ENCODE data around the gene ZNF311.
"Not testable (repeated sequence)": the region's sequence is repeated elsewhere in the genome, so short reads cannot be mapped to it uniquely, and the experiment has no call there.

ZNF311 gene

GRCh38 chr6:28953585-28954258 is 51.4 kb downstream of the ZNF311 start:
- peak overlapping the region; percentile 38 for H3K27ac Mint-ChIP-seq
- H3K36me3 Mint-ChIP-seq, result no peaks in the 10 kb centered on the region
- H3K4me1 Mint-ChIP-seq, result peaks cover 19% of the 10 kb centered on the region
- peaks cover 38% of the 10 kb centered on the region for H3K27me3 Mint-ChIP-seq
- H3K9me3 Mint-ChIP-seq, result no peaks in the 10 kb centered on the region
- peak overlapping the region; percentile 63 for H3K4me3 Mint-ChIP-seq
- DNase-seq, result no peak
- CTCF ChIA-PET, result no interaction called here

GRCh38 chr6:28953039-28953584 is 52.0 kb downstream of the ZNF311 start:
- H3K9me3 Mint-ChIP-seq, result no peaks in the 10 kb centered on the region
- peaks cover 33% of the 10 kb centered on the region for H3K27me3 Mint-ChIP-seq
- no peaks in the 10 kb centered on the region for H3K36me3 Mint-ChIP-seq
- DNase-seq, result peak; percentile 46
- CTCF ChIA-PET, result interaction anchor here (0.9 kb wide), 1 partner anchor 16 kb away, joined by 3 read pairs; no protein-coding TSS in a partner anchor
- peaks cover 19% of the 10 kb centered on the region for H3K4me1 Mint-ChIP-seq
- peak overlapping the region; percentile 63 for H3K4me3 Mint-ChIP-seq
- H3K27ac Mint-ChIP-seq, result peak overlapping the region; percentile 47

- Mint-ChIP-seq H3K27me3 (peaks cover 21% of the 10 kb centered on the region), H3K4me1 (peaks cover 12% of the 10 kb centered on the region)
- DNase-seq, H3K36me3 Mint-ChIP-seq, H3K9me3 Mint-ChIP-seq, H3K27ac Mint-ChIP-seq, H3K4me3 Mint-ChIP-seq: not testable (repeated sequence)
- CTCF ChIA-PET, result interaction anchor here (1.0 kb wide), 1 partner anchor 56 kb away, joined by 3 read pairs; the partner anchor contains the start of gene ZNF311
Measured at GRCh38 chr6:28949656-28950195, 55.4 kb downstream of the ZNF311 start.

DNA sequence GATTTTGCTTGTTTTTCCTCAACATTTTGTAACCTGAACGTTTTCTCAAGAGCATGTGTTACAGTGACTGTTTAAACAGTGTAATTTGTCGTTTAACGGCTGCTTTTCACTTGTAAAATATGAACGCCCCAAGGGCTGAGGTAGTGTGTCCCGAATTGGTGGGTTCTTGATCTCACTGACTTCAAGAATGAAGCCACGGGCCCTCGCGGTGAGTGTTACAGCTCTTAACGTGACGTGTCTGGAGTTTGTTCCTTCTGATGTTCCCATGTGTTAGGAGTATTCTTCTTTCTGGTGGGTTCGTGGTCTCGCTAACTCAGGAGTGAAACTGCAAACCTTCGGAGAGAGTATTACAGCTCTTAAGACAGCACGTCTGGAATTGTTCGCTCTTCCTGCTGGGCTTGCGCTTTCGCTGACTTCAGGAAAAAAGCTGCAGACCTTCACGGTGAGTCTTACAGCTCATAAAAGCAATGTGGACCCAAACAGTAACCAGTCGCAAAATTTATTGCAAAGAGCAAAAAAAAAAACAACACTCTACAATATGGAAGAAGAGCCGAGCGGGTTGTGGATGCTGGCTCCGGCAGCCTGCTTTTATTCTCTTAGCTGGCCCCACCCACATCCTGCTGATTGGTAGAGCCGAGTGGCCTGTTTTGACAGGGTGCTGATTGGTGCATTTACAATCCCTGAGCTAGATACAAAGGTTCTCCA is 56.2 kb downstream of the ZNF311 start:
- Mint-ChIP-seq H3K27ac (no peak overlapping the region), H3K4me3 (no peak overlapping the region), H3K27me3 (peaks cover 20% of the 10 kb centered on the region), H3K9me3 (no peaks in the 10 kb centered on the region), H3K36me3 (no peaks in the 10 kb centered on the region), H3K4me1 (peaks cover 13% of the 10 kb centered on the region)
- DNase-seq, result no peak
- CTCF ChIA-PET, result interaction anchor here (1.0 kb wide), 1 partner anchor 56 kb away, joined by 3 read pairs; the partner anchor contains the start of gene ZNF311

- Mint-ChIP-seq H3K27ac (no peak overlapping the region), H3K4me1 (peaks cover 17% of the 10 kb centered on the region), H3K9me3 (no peaks in the 10 kb centered on the region), H3K27me3 (peaks cover 12% of the 10 kb centered on the region), H3K4me3 (no peak overlapping the region), H3K36me3 (no peaks in the 10 kb centered on the region)
- no peak for DNase-seq
- CTCF ChIA-PET, result no interaction called here
Measured at GRCh38 chr6:28947831-28948270, 57.3 kb downstream of the ZNF311 start.

DNA sequence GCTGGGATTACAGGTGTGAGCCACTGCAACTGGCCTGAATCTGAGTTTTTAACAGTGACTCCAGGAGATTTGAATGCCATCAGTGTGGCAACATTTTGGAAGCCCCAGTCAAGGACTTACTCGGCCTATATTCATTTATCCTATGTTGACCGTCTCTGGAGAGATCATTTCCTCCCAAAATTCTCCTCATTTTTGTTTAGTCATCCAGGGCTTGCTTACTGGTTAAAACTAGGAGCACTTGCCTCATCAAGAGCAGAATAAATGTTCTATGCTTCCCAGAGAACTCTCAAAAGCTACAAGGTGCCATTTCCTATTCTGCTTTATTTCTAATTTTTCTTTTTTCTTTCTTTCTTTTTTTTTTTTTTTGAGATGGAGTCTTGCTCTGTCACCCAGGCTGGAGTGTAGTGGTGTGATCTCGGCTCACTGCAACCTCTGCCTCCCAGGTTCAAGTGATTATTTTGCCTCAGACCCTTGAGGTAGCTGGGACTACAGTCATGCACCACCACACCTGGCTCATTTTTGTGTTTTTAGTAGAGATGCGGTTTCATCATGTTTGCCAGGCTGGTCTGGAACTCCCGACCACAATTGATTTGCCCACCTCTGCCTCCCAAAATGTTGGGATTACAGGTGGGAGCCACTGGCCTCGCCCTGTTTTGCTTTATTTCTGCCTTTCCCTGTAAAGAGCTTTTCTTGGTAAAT is 57.9 kb downstream of the ZNF311 start:
- no peak overlapping the region for H3K27ac Mint-ChIP-seq
- no peak for DNase-seq
- no peaks in the 10 kb centered on the region for H3K36me3 Mint-ChIP-seq
- CTCF ChIA-PET, result no interaction called here
- peaks cover 9% of the 10 kb centered on the region for H3K27me3 Mint-ChIP-seq
- H3K4me3 Mint-ChIP-seq, result no peak overlapping the region
- H3K4me1 Mint-ChIP-seq, result peaks cover 22% of the 10 kb centered on the region
- H3K9me3 Mint-ChIP-seq, result no peaks in the 10 kb centered on the region

- no peaks in the 10 kb centered on the region for H3K36me3 Mint-ChIP-seq
- DNase-seq, result no peak
- peaks cover 4% of the 10 kb centered on the region for H3K27me3 Mint-ChIP-seq
- H3K9me3 Mint-ChIP-seq, result no peaks in the 10 kb centered on the region
- H3K27ac Mint-ChIP-seq, result no peak overlapping the region
- no peak overlapping the region for H3K4me3 Mint-ChIP-seq
- peaks cover 41% of the 10 kb centered on the region for H3K4me1 Mint-ChIP-seq
- CTCF ChIA-PET, result interaction anchor here (1.0 kb wide), 1 partner anchor 71 kb away, joined by 3 read pairs; no protein-coding TSS in a partner anchor
Measured at GRCh38 chr6:28945349-28945748, 59.8 kb downstream of the ZNF311 start.
